T-helper 17 cell (primary cell): Measurements from ENCODE around the gene CAPN7. TPM values are rescaled to one million over a fixed set of nuclear protein-coding genes. Genes with fewer than 3 reads are reported as not detected.

Source experiments
- ATAC-seq: fragments of 150-1000 bp; cut with Tn5 transposase; 2 replicates; pipeline ENCODE4 v1.10.0; 2021; ENCODE audit warnings: mild to moderate bottlenecking, moderate library complexity
- DNase-seq, 3 donors: peaks; one replicate each; pipeline versions ENCODE4 v3.0.0 to v3.0.0-alpha.2; 2020 to 2021
- H3K9me3 ChIP-seq: one replicate; pipeline ENCODE4 v1.7.0; 2013; ENCODE audit warnings: low read length, mild to moderate bottlenecking; ENCODE audit not compliant: control insufficient read depth, poor library complexity, severe bottlenecking
- H3K27ac Mint-ChIP-seq: one replicate; pipeline ENCODE4 v1.8.0; 2022; ENCODE audit warnings: mild to moderate bottlenecking, moderate library complexity, mixed read lengths
- H3K27me3 Mint-ChIP-seq: one replicate; pipeline ENCODE4 v1.8.0; 2022; ENCODE audit warnings: mixed read lengths
- H3K36me3 Mint-ChIP-seq: one replicate; pipeline ENCODE4 v1.8.0; 2022; ENCODE audit warnings: low read depth, mixed read lengths
- H3K4me1 Mint-ChIP-seq: one replicate; pipeline ENCODE4 v1.8.0; 2022; ENCODE audit warnings: mild to moderate bottlenecking, mixed read lengths
- H3K4me3 Mint-ChIP-seq: one replicate; pipeline ENCODE4 v1.8.0; 2022; ENCODE audit warnings: mild to moderate bottlenecking, moderate library complexity, mixed read lengths
- total RNA-seq, 4 donors: library from RNA in 2 of 4; stranded (reverse) in 2 of 4; gene quantifications; one replicate each; pipeline ENCODE4 v1.2.3 and lab custom pipeline; 2022 to 2026

The CAPN7 gene
- total RNA-seq, 2 donors from 2014 or later: 54.6 to 61.2 TPM

- Mint-ChIP-seq H3K4me1 (peaks cover 72% of the 10 kb centered on the region), H3K27ac (peak overlapping the region; percentile 93), H3K4me3 (peak overlapping the region; percentile 59), H3K27me3 (no peaks in the 10 kb centered on the region), H3K36me3 (no peaks in the 10 kb centered on the region)
- no peak for ATAC-seq
- no peaks in the 10 kb centered on the region for H3K9me3 ChIP-seq
- no peak for DNase-seq
Measured at GRCh38 chr3:15288331-15289035, 82.4 kb downstream of the CAPN7 start.

DNA sequence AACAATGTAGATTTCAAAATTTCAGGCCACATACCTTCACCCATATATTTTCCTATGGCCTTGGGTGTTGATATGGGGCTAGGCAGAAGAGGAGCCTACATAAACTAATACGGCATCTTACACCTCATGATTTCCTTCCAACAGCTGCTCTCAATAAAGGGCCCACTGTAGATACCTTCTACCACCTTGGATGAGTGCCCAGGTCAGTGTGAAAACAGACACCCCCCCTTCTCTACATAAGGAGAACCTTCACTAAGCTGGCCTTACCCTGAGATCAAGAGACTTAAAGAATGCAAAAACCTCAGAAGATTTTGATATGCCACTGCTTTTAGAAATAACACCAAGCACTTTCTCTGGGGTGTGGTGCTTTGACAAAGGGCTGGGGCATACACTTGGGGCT is 83.6 kb downstream of the CAPN7 start:
- H3K9me3 ChIP-seq: no peaks in the 10 kb centered on the region
- Mint-ChIP-seq H3K36me3 (no peaks in the 10 kb centered on the region), H3K27me3 (no peaks in the 10 kb centered on the region), H3K4me1 (peaks cover 68% of the 10 kb centered on the region), H3K4me3 (peak overlapping the region; percentile 77), H3K27ac (peak overlapping the region; percentile 93)
- no peak for ATAC-seq
- no peak for DNase-seq

DNA sequence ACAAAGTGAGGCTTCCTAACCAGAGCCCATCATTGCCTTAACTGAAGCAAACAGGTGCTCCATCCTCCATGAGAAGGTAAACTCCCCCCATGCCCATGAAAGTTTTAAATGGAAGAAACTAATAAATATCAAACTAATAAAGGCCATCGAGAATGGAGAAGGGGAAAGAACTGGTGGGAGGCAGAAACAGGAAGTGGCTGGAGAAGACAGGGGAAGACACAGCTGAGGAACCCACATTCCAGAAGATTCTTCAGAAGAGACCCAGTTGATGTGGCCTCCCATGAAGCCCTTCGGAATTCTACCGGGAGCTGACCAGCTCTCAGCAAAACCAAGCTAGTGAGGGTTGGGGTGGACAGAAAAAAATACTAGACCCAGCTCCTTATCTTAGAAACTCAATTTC is 84.7 kb downstream of the CAPN7 start:
- no peaks in the 10 kb centered on the region for H3K27me3 Mint-ChIP-seq
- H3K4me3 Mint-ChIP-seq: peak overlapping the region; percentile 77
- ATAC-seq (no peak), DNase-seq (no peak)
- peak overlapping the region; percentile 93 for H3K27ac Mint-ChIP-seq
- peaks cover 73% of the 10 kb centered on the region for H3K4me1 Mint-ChIP-seq
- no peaks in the 10 kb centered on the region for H3K9me3 ChIP-seq
- H3K36me3 Mint-ChIP-seq: peaks cover 8% of the 10 kb centered on the region

GRCh38 chr3:15291589-15292541 is 85.8 kb downstream of the CAPN7 start:
- Mint-ChIP-seq H3K4me1 (peaks cover 69% of the 10 kb centered on the region), H3K27me3 (no peaks in the 10 kb centered on the region), H3K36me3 (peaks cover 8% of the 10 kb centered on the region), H3K27ac (peak overlapping the region; percentile 93), H3K4me3 (peak overlapping the region; percentile 81)
- peak; percentile 34 to 67 (median 41) for DNase-seq
- ATAC-seq: peak; percentile 95
- no peaks in the 10 kb centered on the region for H3K9me3 ChIP-seq

DNA sequence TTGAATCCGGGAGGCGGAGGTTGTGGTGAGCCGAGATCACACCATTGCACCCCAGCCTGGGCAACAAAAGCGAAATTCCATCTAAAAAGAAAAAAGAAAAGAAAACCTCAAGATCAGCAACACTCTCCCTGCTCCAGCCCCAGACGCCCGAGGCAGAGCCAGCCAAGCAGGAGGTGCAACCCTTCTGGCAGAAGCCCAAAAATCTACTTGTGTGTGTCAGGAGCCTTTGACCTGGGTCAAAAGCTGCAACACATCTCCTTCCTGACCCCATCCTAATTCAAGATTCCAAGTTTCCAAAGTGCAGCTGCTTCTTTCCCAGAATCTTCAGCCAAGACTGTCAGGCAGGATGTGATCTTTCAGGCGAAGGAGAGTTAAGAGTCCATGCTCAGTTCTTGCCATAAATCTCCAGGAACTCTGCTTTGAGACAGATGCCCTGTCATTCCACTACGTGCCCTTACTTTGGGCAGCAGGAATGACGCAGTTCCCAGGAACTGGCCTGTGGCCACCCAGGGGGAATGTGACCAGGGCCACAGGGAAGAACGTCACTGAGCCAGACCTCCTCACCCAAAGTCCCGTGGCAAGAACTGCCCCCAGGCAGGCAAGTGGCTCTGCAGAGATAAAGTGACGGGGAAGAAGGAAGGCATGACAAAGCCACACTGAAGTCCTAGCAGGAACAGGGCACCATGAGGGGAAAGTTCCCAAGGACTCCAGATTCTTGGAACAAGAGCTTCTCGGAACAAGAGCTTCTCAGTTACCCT is 86.9 kb downstream of the CAPN7 start:
- H3K27ac Mint-ChIP-seq: peak overlapping the region; percentile 93
- peaks cover 70% of the 10 kb centered on the region for H3K4me1 Mint-ChIP-seq
- peak overlapping the region; percentile 81 for H3K4me3 Mint-ChIP-seq
- no peak for ATAC-seq
- no peak for DNase-seq
- no peaks in the 10 kb centered on the region for H3K27me3 Mint-ChIP-seq
- H3K9me3 ChIP-seq: no peaks in the 10 kb centered on the region
- peaks cover 11% of the 10 kb centered on the region for H3K36me3 Mint-ChIP-seq

- Mint-ChIP-seq H3K36me3 (peaks cover 15% of the 10 kb centered on the region), H3K27ac (peak overlapping the region; percentile 12), H3K27me3 (no peaks in the 10 kb centered on the region), H3K4me1 (peaks cover 59% of the 10 kb centered on the region), H3K4me3 (no peak overlapping the region)
- DNase-seq (no peak), ATAC-seq (no peak)
- H3K9me3 ChIP-seq: no peaks in the 10 kb centered on the region
Measured at GRCh38 chr3:15294929-15295328, 88.9 kb downstream of the CAPN7 start.

DNA sequence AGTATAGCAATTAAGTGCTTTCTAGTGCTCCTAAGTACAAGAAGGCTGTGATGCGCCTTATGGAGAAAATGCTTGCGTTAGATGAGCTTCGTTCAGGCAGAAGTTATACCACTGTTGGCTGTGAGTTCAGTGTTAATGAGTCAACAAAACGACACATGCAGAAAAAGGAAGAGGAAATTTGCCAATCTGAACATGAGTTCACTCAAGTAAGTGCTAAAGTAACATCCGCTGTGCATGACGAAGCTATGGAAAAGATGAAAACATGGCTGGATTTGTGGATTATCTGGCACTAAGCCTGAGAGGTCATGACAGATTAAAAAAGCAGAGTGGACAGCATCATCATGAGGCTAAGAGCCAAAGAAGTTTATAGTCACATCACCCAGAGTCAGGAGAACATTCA is 89.5 kb downstream of the CAPN7 start:
- ATAC-seq (no peak), DNase-seq (no peak)
- peak overlapping the region; percentile 12 for H3K27ac Mint-ChIP-seq
- peaks cover 60% of the 10 kb centered on the region for H3K4me1 Mint-ChIP-seq
- H3K9me3 ChIP-seq: no peaks in the 10 kb centered on the region
- peaks cover 15% of the 10 kb centered on the region for H3K36me3 Mint-ChIP-seq
- H3K27me3 Mint-ChIP-seq: no peaks in the 10 kb centered on the region
- no peak overlapping the region for H3K4me3 Mint-ChIP-seq

DNA sequence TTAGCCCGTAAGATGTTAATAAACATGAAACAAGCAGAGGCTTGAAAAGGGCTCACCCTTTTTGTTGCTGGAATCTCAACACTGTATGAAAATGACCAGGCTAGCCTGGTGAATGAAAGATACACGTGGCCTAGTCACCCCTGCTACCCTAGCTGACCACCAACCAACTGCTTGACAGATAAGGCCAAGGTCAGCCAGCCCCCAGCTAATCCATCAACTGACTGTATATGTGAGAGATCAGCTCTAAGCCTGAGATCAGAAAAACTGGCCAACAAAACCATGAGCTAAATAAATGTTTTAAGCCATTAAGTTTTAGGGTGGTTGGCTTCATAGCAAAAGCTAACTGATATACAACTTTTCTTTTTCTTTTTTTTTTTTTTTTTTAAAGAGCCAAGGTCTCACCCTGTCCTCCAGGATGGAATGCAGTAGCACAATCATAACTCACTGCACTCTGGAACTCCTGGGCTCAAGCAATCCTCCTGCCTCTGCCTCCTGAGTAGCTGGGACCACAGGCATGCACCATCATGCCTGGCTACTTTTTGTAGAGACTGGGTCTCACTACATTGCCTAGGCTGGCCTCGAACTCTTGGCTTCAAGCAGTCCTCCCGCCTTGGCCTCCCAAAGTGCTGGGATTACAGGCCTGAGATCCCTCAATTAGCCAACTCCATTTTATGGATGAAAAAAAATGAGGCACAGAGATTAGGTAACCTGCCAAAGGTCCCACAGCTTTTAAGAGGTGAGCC is 91.7 kb downstream of the CAPN7 start:
- H3K27ac Mint-ChIP-seq: peak overlapping the region; percentile 65
- peaks cover 56% of the 10 kb centered on the region for H3K4me1 Mint-ChIP-seq
- no peak for DNase-seq
- H3K27me3 Mint-ChIP-seq: no peaks in the 10 kb centered on the region
- H3K36me3 Mint-ChIP-seq: peaks cover 15% of the 10 kb centered on the region
- no peak for ATAC-seq
- no peaks in the 10 kb centered on the region for H3K9me3 ChIP-seq
- no peak overlapping the region for H3K4me3 Mint-ChIP-seq

DNA sequence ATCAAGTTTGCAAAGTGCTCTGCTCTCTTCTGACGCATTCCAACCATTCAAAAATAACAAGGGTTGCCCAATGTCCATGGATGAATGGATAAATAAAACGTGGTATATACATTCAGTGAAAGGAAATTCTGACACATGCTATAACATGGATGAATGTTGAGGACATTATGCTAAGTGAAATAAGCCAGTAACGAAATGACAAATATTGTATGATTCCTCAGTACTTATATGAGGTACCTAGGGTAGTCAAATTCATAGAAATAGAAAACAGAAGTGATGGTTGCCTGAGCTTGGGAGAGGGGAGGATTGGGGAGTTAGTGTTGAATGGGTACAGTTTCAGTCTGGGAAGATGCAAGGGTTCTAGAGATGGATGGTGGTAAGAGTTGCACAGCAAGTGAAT is 92.5 kb downstream of the CAPN7 start:
- ATAC-seq (no peak), DNase-seq (no peak)
- Mint-ChIP-seq H3K4me1 (peaks cover 54% of the 10 kb centered on the region), H3K36me3 (peaks cover 15% of the 10 kb centered on the region), H3K27ac (peak overlapping the region; percentile 65), H3K27me3 (no peaks in the 10 kb centered on the region), H3K4me3 (no peak overlapping the region)
- no peaks in the 10 kb centered on the region for H3K9me3 ChIP-seq

DNA sequence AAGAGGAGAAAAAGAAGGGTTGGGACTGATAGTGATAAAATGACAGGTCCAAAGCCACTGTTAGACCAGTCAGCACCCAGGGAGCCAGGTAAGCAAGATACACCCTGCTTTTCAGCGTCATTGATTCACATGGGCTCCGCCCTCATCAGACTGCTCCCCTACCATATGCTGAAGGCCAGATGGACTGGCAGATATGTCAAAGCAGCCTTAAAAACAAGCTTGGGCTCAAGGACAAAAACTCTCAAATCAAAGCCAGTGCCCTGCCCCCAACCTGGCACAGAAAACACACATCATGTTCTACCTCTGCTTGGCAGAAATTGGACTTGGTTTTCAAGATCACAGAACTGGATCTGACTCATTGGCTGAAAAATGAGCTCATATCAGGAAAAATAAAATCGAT is 93.0 kb downstream of the CAPN7 start:
- DNase-seq (no peak), ATAC-seq (no peak)
- Mint-ChIP-seq H3K27ac (peak overlapping the region; percentile 65), H3K4me1 (peaks cover 53% of the 10 kb centered on the region), H3K36me3 (peaks cover 15% of the 10 kb centered on the region), H3K4me3 (no peak overlapping the region), H3K27me3 (no peaks in the 10 kb centered on the region)
- no peaks in the 10 kb centered on the region for H3K9me3 ChIP-seq

DNA sequence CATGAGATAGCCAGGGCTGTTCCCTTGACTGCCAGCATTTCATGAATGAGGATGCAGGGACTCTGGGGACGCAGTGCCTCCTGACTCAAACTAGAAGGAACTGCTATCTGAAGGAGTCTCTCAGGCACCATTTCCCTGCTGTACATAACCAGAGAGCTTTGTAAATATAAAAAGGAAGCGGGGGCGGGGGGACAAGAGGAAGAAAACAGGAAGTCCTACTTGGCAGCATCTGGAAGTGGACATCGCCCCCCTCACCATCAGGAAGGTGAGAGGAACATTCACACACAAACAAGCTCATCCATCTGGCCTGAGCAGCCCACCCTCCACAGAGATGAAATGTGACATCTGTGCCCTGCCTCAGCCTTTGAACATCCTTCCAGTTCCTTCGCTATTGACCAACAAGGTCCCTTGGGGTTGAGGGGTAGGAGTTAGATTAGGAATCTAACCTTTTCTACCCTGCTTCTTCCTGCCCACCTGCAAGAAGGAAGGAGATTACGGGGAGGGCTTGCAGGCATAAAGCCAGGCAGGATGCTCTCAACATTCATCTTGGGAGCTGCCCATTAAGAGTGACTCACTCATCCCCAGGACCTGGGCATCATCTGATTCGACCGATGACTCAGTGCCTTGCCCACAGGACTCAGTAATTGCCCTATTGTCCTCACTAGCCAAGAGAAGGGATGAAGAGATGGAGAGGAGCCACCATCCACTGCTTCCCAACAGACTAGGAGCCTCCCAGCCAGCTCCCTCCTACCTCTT is 94.5 kb downstream of the CAPN7 start:
- no peaks in the 10 kb centered on the region for H3K9me3 ChIP-seq
- no peak for DNase-seq
- Mint-ChIP-seq H3K36me3 (peaks cover 11% of the 10 kb centered on the region), H3K27me3 (no peaks in the 10 kb centered on the region), H3K4me3 (no peak overlapping the region), H3K4me1 (peaks cover 43% of the 10 kb centered on the region), H3K27ac (peak overlapping the region; percentile 65)
- ATAC-seq: peak; percentile 39

DNA sequence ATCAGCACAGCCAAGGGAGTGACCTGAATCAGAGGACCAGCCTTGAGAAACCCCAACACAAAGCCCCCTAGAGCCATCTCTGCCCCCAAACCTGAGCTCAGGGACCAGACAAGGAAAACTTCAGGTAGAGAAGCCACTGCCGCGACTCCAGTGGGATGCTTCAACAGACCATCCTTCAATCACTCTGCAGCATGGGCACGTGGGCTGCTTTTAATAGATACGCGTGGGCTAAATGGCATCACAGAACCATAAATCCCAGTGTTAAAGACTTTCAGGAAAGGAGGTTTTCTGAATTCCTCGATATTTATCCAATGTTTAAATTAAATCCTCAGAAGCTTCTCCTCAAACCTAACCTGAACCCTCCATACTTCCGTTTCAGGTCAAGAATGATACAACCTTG is 95.7 kb downstream of the CAPN7 start:
- H3K4me3 Mint-ChIP-seq: no peak overlapping the region
- no peaks in the 10 kb centered on the region for H3K27me3 Mint-ChIP-seq
- ATAC-seq (no peak), DNase-seq (no peak)
- no peak overlapping the region for H3K27ac Mint-ChIP-seq
- peaks cover 14% of the 10 kb centered on the region for H3K36me3 Mint-ChIP-seq
- peaks cover 42% of the 10 kb centered on the region for H3K4me1 Mint-ChIP-seq
- H3K9me3 ChIP-seq: no peaks in the 10 kb centered on the region
